ENCODE data around the gene CREB5. TPM values are rescaled to one million over a fixed set of nuclear protein-coding genes. Genes with fewer than 3 reads are reported as not detected.
A peak's percentile ranks its signal among the peaks of the same experiment; 100 is the strongest.
"Not testable (repeated sequence)": the region's sequence is repeated elsewhere in the genome, so short reads cannot be mapped to it uniquely, and the experiment has no call there.

The CREB5 gene
- total RNA-seq, 2 donors from 2014 or later, result 0.53 to 2.6 TPM

- TF ChIP-seq CTCF (conservative IDR thresholded peaks at IDR 0.05), result no peak
- Histone ChIP-seq H3K27ac (ENCODE audit: low read depth, low read length) (no peak overlapping the region), H3K36me3 (ENCODE audit: control insufficient read depth, insufficient read depth, low read length) (no peaks in the 10 kb centered on the region), H3K4me1 (ENCODE audit: control insufficient read depth, insufficient read depth, low read length) (no peaks in the 10 kb centered on the region), H3K27me3 (ENCODE audit: control insufficient read depth, insufficient read depth, low read length, poor library complexity, severe bottlenecking) (no peaks in the 10 kb centered on the region), H3K4me3 (ENCODE audit: low read length) (no peak overlapping the region), H3K9ac (ENCODE audit: extremely low read depth, low read length, poor library complexity, severe bottlenecking) (no peak overlapping the region), H3K9me3 (ENCODE audit: control insufficient read depth, low read length) (no peaks in the 10 kb centered on the region)
- no peaks in the 10 kb centered on the region for H3K9me3 Mint-ChIP-seq
- no peaks in the 10 kb centered on the region for H3K4me1 Mint-ChIP-seq
- no peak for DNase-seq
- no peaks in the 10 kb centered on the region for H3K27me3 Mint-ChIP-seq (ENCODE audit: insufficient read depth)
- 70 to 73% methylated on average over 3 of the region's 3 CpGs for WGBS, 2 experiments (ENCODE audit: insufficient coverage in 1 of 2, insufficient read length in 1 of 2)
- no peaks in the 10 kb centered on the region for H3K36me3 Mint-ChIP-seq (ENCODE audit: low read depth)
- H3K4me3 Mint-ChIP-seq, result no peak overlapping the region
- H3K27ac Mint-ChIP-seq, result no peak overlapping the region
Observed at GRCh38 chr7:28609608-28610007, 197.3 kb downstream of the CREB5 start.

- H3K9me3 Mint-ChIP-seq; H3K4me3 ChIP-seq (ENCODE audit: low read length); H3K36me3 ChIP-seq (ENCODE audit: control insufficient read depth, insufficient read depth, low read length); H3K27me3 ChIP-seq (ENCODE audit: control insufficient read depth, insufficient read depth, low read length, poor library complexity, severe bottlenecking); H3K27ac ChIP-seq (ENCODE audit: low read depth, low read length); H3K36me3 Mint-ChIP-seq (ENCODE audit: low read depth); H3K4me1 Mint-ChIP-seq; H3K9me3 ChIP-seq (ENCODE audit: control insufficient read depth, low read length); H3K9ac ChIP-seq (ENCODE audit: extremely low read depth, low read length, poor library complexity, severe bottlenecking); H3K4me3 Mint-ChIP-seq; H3K4me1 ChIP-seq (ENCODE audit: control insufficient read depth, insufficient read depth, low read length); DNase-seq; H3K27ac Mint-ChIP-seq; H3K27me3 Mint-ChIP-seq (ENCODE audit: insufficient read depth): not testable (repeated sequence)
- WGBS, 2 experiments (ENCODE audit: insufficient coverage in 1 of 2, insufficient read length in 1 of 2), result 60 to 94% methylated on average over 1 to 3 of the region's 4 CpGs
Observed at GRCh38 chr7:28611399-28611897, 199.1 kb downstream of the CREB5 start.

DNA sequence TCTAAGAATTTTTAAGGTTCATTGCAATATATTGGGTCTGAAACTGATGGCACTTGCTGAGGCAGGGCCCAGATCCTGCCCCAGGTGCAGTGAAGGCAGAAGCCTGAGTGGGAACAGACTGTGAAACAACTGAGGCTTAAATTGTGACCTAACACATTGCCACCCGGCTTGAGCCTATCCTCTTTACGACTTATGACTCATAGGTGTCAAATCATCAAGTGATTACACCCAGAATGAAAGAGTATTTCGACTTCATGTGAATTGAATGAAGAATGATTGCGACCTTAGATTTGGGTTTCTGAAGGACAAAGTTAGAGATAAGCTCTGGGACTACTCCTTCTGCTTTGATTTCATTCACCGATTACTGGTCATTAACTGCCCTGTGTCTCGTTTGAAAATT lies 200.9 kb downstream of the CREB5 start:
- 87 to 96% methylated on average over 6 of the region's 6 CpGs for WGBS, 2 experiments (ENCODE audit: insufficient coverage in 1 of 2, insufficient read length in 1 of 2)
- Histone ChIP-seq H3K36me3 (ENCODE audit: control insufficient read depth, insufficient read depth, low read length) (no peaks in the 10 kb centered on the region), H3K9ac (ENCODE audit: extremely low read depth, low read length, poor library complexity, severe bottlenecking) (no peak overlapping the region), H3K27me3 (ENCODE audit: control insufficient read depth, insufficient read depth, low read length, poor library complexity, severe bottlenecking) (no peaks in the 10 kb centered on the region), H3K4me1 (ENCODE audit: control insufficient read depth, insufficient read depth, low read length) (no peaks in the 10 kb centered on the region), H3K27ac (ENCODE audit: low read depth, low read length) (no peak overlapping the region), H3K9me3 (ENCODE audit: control insufficient read depth, low read length) (no peaks in the 10 kb centered on the region), H3K4me3 (ENCODE audit: low read length) (no peak overlapping the region)
- Mint-ChIP-seq H3K27me3 (ENCODE audit: insufficient read depth) (no peaks in the 10 kb centered on the region), H3K4me3 (no peak overlapping the region), H3K27ac (no peak overlapping the region), H3K9me3 (no peaks in the 10 kb centered on the region), H3K4me1 (peaks cover 2% of the 10 kb centered on the region), H3K36me3 (ENCODE audit: low read depth) (no peaks in the 10 kb centered on the region)
- no peak for TF ChIP-seq CTCF (conservative IDR thresholded peaks at IDR 0.05)
- no peak for DNase-seq

GRCh38 chr7:28615091-28615490 lies 202.8 kb downstream of the CREB5 start:
- no peaks in the 10 kb centered on the region for H3K9me3 Mint-ChIP-seq

More at GRCh38 chr7:28615091-28615490, 202.8 kb downstream of the CREB5 start:
- peaks cover 3% of the 10 kb centered on the region for H3K27me3 Mint-ChIP-seq (ENCODE audit: insufficient read depth)
- H3K4me1 Mint-ChIP-seq, result peaks cover 2% of the 10 kb centered on the region
- peak; percentile 78 for TF ChIP-seq CTCF (conservative IDR thresholded peaks at IDR 0.05)
- Histone ChIP-seq H3K4me1 (ENCODE audit: control insufficient read depth, insufficient read depth, low read length) (no peaks in the 10 kb centered on the region), H3K27ac (ENCODE audit: low read depth, low read length) (no peak overlapping the region), H3K9me3 (ENCODE audit: control insufficient read depth, low read length) (no peaks in the 10 kb centered on the region), H3K27me3 (ENCODE audit: control insufficient read depth, insufficient read depth, low read length, poor library complexity, severe bottlenecking) (no peaks in the 10 kb centered on the region), H3K36me3 (ENCODE audit: control insufficient read depth, insufficient read depth, low read length) (no peaks in the 10 kb centered on the region), H3K9ac (ENCODE audit: extremely low read depth, low read length, poor library complexity, severe bottlenecking) (no peak overlapping the region), H3K4me3 (ENCODE audit: low read length) (no peak overlapping the region)
- no peak overlapping the region for H3K27ac Mint-ChIP-seq
- 78 to 79% methylated on average over 4 of the region's 4 CpGs for WGBS, 2 experiments (ENCODE audit: insufficient coverage in 1 of 2, insufficient read length in 1 of 2)
- H3K36me3 Mint-ChIP-seq (ENCODE audit: low read depth), result no peaks in the 10 kb centered on the region
- DNase-seq, result peak; percentile 82
- H3K4me3 Mint-ChIP-seq, result no peak overlapping the region
